Esophagus squamous epithelium (tissue), 4 donors: ENCODE data around the gene MAP3K7CL.

ENCODE experiments used
- CTCF ChIP-seq, 6 experiments: fragments of 450-650 bp in 4 of 6; fragments of 200-600 bp in 2 of 6; sonication (generic) in 2 of 6; IDR thresholded peaks; one replicate each; pipeline ENCODE4 v1.5.1; 2016 to 2019; ENCODE audit warnings: antibody characterized with exemption in 6 of 6, mild to moderate bottlenecking in 4 of 6, moderate library complexity in 4 of 6
- POLR2A ChIP-seq, 4 donors: fragments of 450-650 bp; IDR thresholded peaks; one replicate each; pipeline ENCODE4 v1.6.1; 2017; ENCODE audit warnings: antibody characterized with exemption in 4 of 4, mild to moderate bottlenecking in 4 of 4, moderate library complexity in 3 of 4

- TF ChIP-seq CTCF (IDR thresholded peaks at IDR 0.05) (no peak), POLR2A (IDR thresholded peaks at IDR 0.05) (no peak)
Observed at GRCh38 chr21:29159842-29160241, 29.4 kb downstream of the MAP3K7CL start.
